Esophagus muscularis mucosa (tissue), 3 donors: ENCODE results near the gene NVL.

ENCODE experiments used
- CTCF ChIP-seq, 3 experiments: fragments of 200-600 bp in 2 of 3; fragments of 450-650 bp in 1 of 3; sonication (generic) in 2 of 3; IDR thresholded peaks; one replicate each; pipeline ENCODE4 v1.5.1; 2017 to 2019; ENCODE audit warnings: antibody characterized with exemption in 3 of 3, mild to moderate bottlenecking in 2 of 3, moderate library complexity in 1 of 3
- POLR2A ChIP-seq: fragments of 450-650 bp; IDR thresholded peaks from one replicate; pipeline ENCODE4 v1.6.1; 2017; ENCODE audit warnings: antibody characterized with exemption, moderate library complexity, mild to moderate bottlenecking, low read depth
- POLR2AphosphoS5 ChIP-seq, 2 donors: sonication (generic); formaldehyde crosslinking; IDR thresholded peaks; one replicate each; pipeline ENCODE4 v1.6.1; 2017; ENCODE audit warnings: antibody characterized with exemption in 2 of 2

DNA sequence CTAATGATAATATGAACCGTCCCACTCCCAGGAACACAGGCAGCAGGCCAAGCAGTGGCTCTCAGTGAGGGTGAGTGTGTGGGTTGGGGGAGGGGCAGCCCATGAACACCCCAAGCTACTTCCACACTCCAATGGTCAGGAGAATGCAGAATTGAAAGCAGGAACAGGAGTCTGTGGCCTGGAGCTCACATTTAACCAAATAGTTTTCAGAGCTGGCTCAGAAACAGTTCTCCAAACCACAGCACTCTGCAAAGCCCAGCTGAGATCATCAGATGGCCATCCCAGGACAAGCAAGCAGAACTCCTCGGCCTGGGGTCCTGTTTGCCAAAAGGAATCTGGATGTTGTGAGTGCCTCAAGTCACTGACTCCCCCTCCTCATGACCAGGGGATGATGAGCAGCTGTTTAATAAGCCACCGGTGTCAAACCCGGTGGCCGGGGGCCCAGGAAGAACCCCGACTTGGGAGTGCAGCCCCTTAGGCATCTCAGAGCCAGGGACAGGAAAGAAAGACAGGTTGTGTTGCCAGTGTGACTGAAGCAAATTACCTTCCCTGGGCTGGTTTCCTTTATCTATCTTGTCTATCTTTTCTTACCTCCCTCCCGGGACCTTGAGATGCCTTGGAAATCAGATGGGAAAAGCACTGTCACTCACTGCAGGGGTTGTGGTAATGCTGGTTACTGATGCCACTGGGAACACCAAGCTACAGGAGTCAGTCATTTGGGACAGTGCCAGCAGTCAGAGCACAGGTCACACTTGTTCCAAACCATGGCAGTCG lies 126.5 kb downstream of the NVL start:
- TF ChIP-seq POLR2AphosphoS5 (IDR thresholded peaks at IDR 0.05): no peak
- TF ChIP-seq CTCF (IDR thresholded peaks at IDR 0.05): no peak
- no peak for TF ChIP-seq POLR2A
